ENCODE data around the gene JUN. TPM values are rescaled to one million over a fixed set of nuclear protein-coding genes. Genes with fewer than 3 reads are reported as not detected.

The JUN gene
- total and polyA plus RNA-seq, 2 of the 4 experiments (the other 2 are of a cell fraction) = 46.6 to 89.1 TPM

DNA sequence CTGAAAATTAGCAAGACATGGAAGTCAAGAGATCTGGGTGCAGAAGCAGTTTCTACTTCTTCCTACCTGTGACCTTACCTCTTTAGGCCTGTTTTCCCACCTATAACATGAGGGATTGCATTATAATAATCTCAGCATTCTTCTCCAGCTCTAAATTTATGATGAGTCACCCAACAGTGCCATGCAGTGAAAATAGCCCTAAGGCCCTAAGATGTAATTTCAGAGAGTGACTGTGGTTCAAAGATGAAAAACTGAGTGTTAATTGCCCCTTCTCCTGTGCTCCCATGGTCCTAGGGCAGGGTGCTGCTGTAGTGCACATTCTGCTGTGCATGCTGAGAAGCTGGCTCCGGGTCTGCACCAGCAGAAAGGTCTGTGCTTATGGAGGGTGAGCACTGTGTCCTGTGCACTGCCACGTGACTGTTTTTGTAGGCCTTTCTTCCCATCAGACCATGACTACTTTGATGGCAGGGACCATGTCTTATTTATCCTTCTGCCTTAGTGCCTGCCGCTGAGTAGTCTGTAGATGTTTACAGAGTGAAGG, 29.7 kb downstream of the JUN start:
- Histone ChIP-seq H3K56ac (ENCODE audit: extremely low read depth, insufficient read depth, low read length) (peak overlapping the region; percentile 85), H2BK120ac (ENCODE audit: low read depth, low read length) (peak overlapping the region; percentile 98), H3K27me3 (ENCODE audit: control insufficient read depth, insufficient read depth, low read length) (no peaks in the 10 kb centered on the region), H4K5ac (ENCODE audit: low read depth, low read length) (peak overlapping the region; percentile 72), H3K36me3 (ENCODE audit: control insufficient read depth, insufficient read depth, low read length) (no peaks in the 10 kb centered on the region), H3K4me2 (ENCODE audit: low read depth, low read length) (0 out of 2 replicates have a peak overlapping the region, but pooled peaks have one; percentile 1), H3K4ac (ENCODE audit: low read depth, low read length) (peak overlapping the region; percentile 97), H3K9me1 (ENCODE audit: insufficient read depth, low read length) (peaks cover 25% of the 10 kb centered on the region), H2BK15ac (ENCODE audit: low read depth, low read length) (peak overlapping the region; percentile 92), H2BK5ac (ENCODE audit: low read depth, low read length, poor library complexity, severe bottlenecking) (peak overlapping the region; percentile 96), H4K20me1 (ENCODE audit: insufficient read depth, low read length) (no peaks in the 10 kb centered on the region), H2AK5ac (ENCODE audit: low read depth, low read length) (peak overlapping the region; percentile 99), H4K91ac (ENCODE audit: insufficient read depth, low read depth, low read length) (peak overlapping the region; percentile 99), H2AK9ac (replicated peaks; ENCODE audit: low read depth, low read length, poor library complexity) (peak overlapping the region; percentile 80), H3K9me3 (ENCODE audit: control insufficient read depth, insufficient read depth, low read length) (no peaks in the 10 kb centered on the region), H3K79me1 (ENCODE audit: low read depth in 1 of 2, low read length in 2 of 2) (peaks cover 0 to 20% of the 10 kb centered on the region in 2 experiments; a peak in 3 of 4 replicates), H3K14ac (replicated peaks; ENCODE audit: low read depth, low read length) (peak overlapping the region; percentile 93), H2BK20ac (ENCODE audit: low read depth, low read length) (peak overlapping the region; percentile 97), H3K18ac (ENCODE audit: low read depth, low read length) (peak overlapping the region; percentile 66), H4K8ac (ENCODE audit: low read depth in 2 of 2, low read length in 2 of 2) (peak overlapping the region; percentile 85 to 94), H2AFZ (replicated peaks; ENCODE audit: low read length, poor library complexity) (peak overlapping the region; percentile 80), H3K23ac (ENCODE audit: low read depth, low read length) (peak overlapping the region; percentile 91), H3K4me3 (ENCODE audit: insufficient read depth, low read depth, low read length) (no peak overlapping the region), H3K9ac (ENCODE audit: low read depth, low read length) (peak overlapping the region; percentile 11; the same call in 1 of the 2 replicates), H3K4me1 (ENCODE audit: control insufficient read depth, insufficient read depth, low read length) (peaks cover 29% of the 10 kb centered on the region), H3K27ac (ENCODE audit: insufficient read depth, low read length) (peak overlapping the region; percentile 93)
- dilution Hi-C loops (cut with HindIII; ENCODE audit: low sequenced_read_pairs, unreplicated experiment) (no loop called here), intact Hi-C loops (cut with micrococcal nuclease) (no loop called here), in situ Hi-C loops (cut with MboI; ENCODE audit: low sequenced_read_pairs) (no loop called here)
- BruUV-seq (replicated peaks) = no TSS peak
- ChIA-PET POLR2A (ENCODE audit: unreplicated experiment) (interaction anchor here (1.1 kb wide), 1 partner anchor 9 kb away, joined by 4 read pairs; no protein-coding TSS in a partner anchor), CTCF (interaction anchor here (0.5 kb wide), 1 partner anchor 164 kb away, joined by 6 read pairs; no protein-coding TSS in a partner anchor)
- WGBS, 2 experiments (ENCODE audit: extremely low coverage in 2 of 2, insufficient read length in 1 of 2) = no CpG with 5 or more reads among the region's 3 CpGs
- ATAC-seq (ENCODE audit: low read depth) (no peak), DNase-seq (no peak)
- TF ChIP-seq MAFK (IDR thresholded peaks at IDR 0.05; ENCODE audit: low read depth, low read length) (peak; percentile 32; the same call in 1 of the 2 replicates), RAD21 (IDR thresholded peaks at IDR 0.05; ENCODE audit: low read length) (no peak), MXI1 (IDR thresholded peaks at IDR 0.05; ENCODE audit: borderline replicate concordance, low read depth, low read length) (no peak), SMC3 (IDR thresholded peaks at IDR 0.05; ENCODE audit: low read depth, low read length) (no peak), BHLHE40 (IDR thresholded peaks at IDR 0.05; ENCODE audit: low read depth, low read length) (no peak), RFX5 (IDR thresholded peaks at IDR 0.05; ENCODE audit: low read depth, low read length) (no peak), FOS (IDR thresholded peaks at IDR 0.05; ENCODE audit: low read depth, low read length) (peak; percentile 53), USF2 (IDR thresholded peaks at IDR 0.05; ENCODE audit: low read depth, low read length) (no peak), POLR2A (IDR thresholded peaks at IDR 0.05; ENCODE audit: low read depth, low read length) (no peak), CHD1 (IDR thresholded peaks at IDR 0.05; ENCODE audit: low read depth, low read length) (no peak), NFE2L2 (IDR thresholded peaks at IDR 0.05; ENCODE audit: low read depth, low read length) (peak; percentile 88), MAZ (IDR thresholded peaks at IDR 0.05; ENCODE audit: borderline replicate concordance, low read depth, low read length) (no peak)

Data from IMR-90 (cell line).